Pancreas (tissue), 10 donors: ENCODE measurements around the gene CFAP69. TPM values are rescaled to one million over a fixed set of nuclear protein-coding genes. Genes with fewer than 3 reads are reported as not detected.

Source experiments
- ATAC-seq, 4 donors: fragments of 200-7000 bp; cut with Tn5 transposase; one replicate each; pipeline versions ENCODE4 v1.8.0 to v1.9.1; 2020; ENCODE audit warnings: mild to moderate bottlenecking in 4 of 4, moderate library complexity in 4 of 4
- DNase-seq, 6 donors: peaks; one replicate each; pipeline ENCODE4 v3.0.0-alpha.2; 2020
- FAIRE-seq: peaks from 2 replicates; lab custom pipeline; 2012; peaks lifted over from hg19 to GRCh38; lab: Jason Lieb, UNC
- H3K27ac ChIP-seq, 4 donors: fragments of 200-600 bp; sonication (generic); 1 replicate in 3 of 4; 2 replicates in 1 of 4; pipeline versions ENCODE4 v1.5.0 to v1.8.0; 2020
- H3K27me3 ChIP-seq, 4 donors: fragments of 200-600 bp; one replicate each; pipeline ENCODE4 v1.8.0; 2021
- H3K36me3 ChIP-seq, 3 donors: fragments of 200-600 bp; sonication (generic) in 1 of 3; one replicate each; pipeline versions ENCODE4 v1.5.0 to v1.8.0; 2020 to 2021
- H3K4me1 ChIP-seq, 3 donors: fragments of 200-600 bp; one replicate each; pipeline ENCODE4 v1.8.0; 2021
- H3K4me3 ChIP-seq, 4 donors: fragments of 200-600 bp; sonication (generic) in 2 of 4; one replicate each; pipeline versions ENCODE4 v1.5.0 to v1.8.0; 2020 to 2021
- H3K9me3 ChIP-seq, 4 donors: fragments of 200-600 bp; one replicate each; pipeline ENCODE4 v1.8.0; 2021
- CTCF ChIP-seq, 4 donors: fragments of 200-600 bp; sonication (generic) in 3 of 4; IDR thresholded peaks; one replicate each; pipeline versions ENCODE4 v1.5.0 to v1.8.0; 2021; ENCODE audit warnings: antibody characterized with exemption in 4 of 4
- WGBS, 2 donors: extraction: QIAGEN DNeasy Blood & Tissue Kit; methylation state at CpG; one replicate each; pipeline ENCODE4 v1.1.7; 2013; 5-methylcytosine and 5-hydroxymethylcytosine counted together
- intact Hi-C, 3 donors: fragments of 100-400 bp; cut with DNase I; formaldehyde crosslinking; loops; one replicate each; pipeline versions ENCODE4 v1.11.1 to v1.14.2; 2022
- polyA plus RNA-seq, 2 donors: library from polyadenylated mRNA; stranded (reverse); fragments of 200-250 nt; gene quantifications; one replicate each; pipeline ENCODE4 v1.2.3, GENCODE V29; 2013
- total RNA-seq, 6 donors: library from RNA; stranded (reverse); fragmentation: NEBNext Ultra II Directional in 4 of 6; extraction: Animal tissue kit (Norgen Biotek cat#: 25700) in 4 of 6; gene quantifications; one replicate each; pipeline versions ENCODE4 v1.2.1 to v1.2.4, GENCODE V29; 2021 to 2023
- donor health status: healthy with polysubstance abuse.
- donor health status: DM: no; HTN: no; CAD: no; lungs with moderate emphysema.
- donor health status: DM: no; HTN: no; CAD: no.
- donor health status: control.
- donor health status: control.
- donor health status: Bipolar disorder and iron deficiency.
- donor health status: DM: yes; HTN: yes; CAD: no.
- donor health status: DM: no; HTN: no; CAD: no.
- donor health status: DM: no; HTN: no; CAD: no.
- donor health status: DM: yes; HTN: yes; CAD: no.

The CFAP69 gene
- total and polyA plus RNA-seq, 8 donors, result 2.6 to 12.8 (median 4.1) TPM

- no peak for DNase-seq
- ATAC-seq, result peak; percentile 76 to 93 (median 92)
- Histone ChIP-seq H3K4me3 (no peak overlapping the region), H3K9me3 (no peaks in the 10 kb centered on the region), H3K4me1 (peaks cover 6 to 18% (median 10%) of the 10 kb centered on the region in 3 donors), H3K27ac (no peak overlapping the region), H3K27me3 (no peaks in the 10 kb centered on the region), H3K36me3 (no peaks in the 10 kb centered on the region)
- peak; percentile 98 for FAIRE-seq
- peak in 2 of 4 donors; percentile 11 to 25 for TF ChIP-seq CTCF (IDR thresholded peaks at IDR 0.05)
- intact Hi-C loops, result no loop called here
Measured at GRCh38 chr7:90262438-90262837, 17.5 kb downstream of the CFAP69 start.

GRCh38 chr7:90266808-90267207 lies 21.8 kb downstream of the CFAP69 start:
- 42 to 48% methylated on average over 3 of the region's 3 CpGs for WGBS, 2 donors
- H3K27me3 ChIP-seq, result no peaks in the 10 kb centered on the region
- ATAC-seq (peak in 1 of 4 donors; percentile 63), DNase-seq (no peak), FAIRE-seq (peak; percentile 5)
- H3K27ac ChIP-seq, result peak overlapping the region in 1 of 4 donors; percentile 13
- H3K9me3 ChIP-seq, result no peaks in the 10 kb centered on the region
- H3K36me3 ChIP-seq, result no peaks in the 10 kb centered on the region
- no peak for TF ChIP-seq CTCF (IDR thresholded peaks at IDR 0.05)
- intact Hi-C loops, result no loop called here
- H3K4me3 ChIP-seq, result no peak overlapping the region
- peaks cover 8 to 16% (median 9%) of the 10 kb centered on the region in 3 donors for H3K4me1 ChIP-seq

GRCh38 chr7:90267263-90267858 lies 22.4 kb downstream of the CFAP69 start:
- peaks cover 8 to 15% (median 9%) of the 10 kb centered on the region in 3 donors for H3K4me1 ChIP-seq
- no peaks in the 10 kb centered on the region for H3K9me3 ChIP-seq
- no peaks in the 10 kb centered on the region for H3K27me3 ChIP-seq
- 15 to 17% methylated on average over 5 of the region's 5 CpGs for WGBS, 2 donors
- no peak for TF ChIP-seq CTCF (IDR thresholded peaks at IDR 0.05)
- H3K27ac ChIP-seq, result peak overlapping the region in 1 of 4 donors; percentile 13
- no peak for FAIRE-seq
- H3K36me3 ChIP-seq, result no peaks in the 10 kb centered on the region
- no peak for DNase-seq
- intact Hi-C loops, result no loop called here
- ATAC-seq, result peak in 3 of 4 donors; percentile 41 to 65 (median 59)
- H3K4me3 ChIP-seq, result no peak overlapping the region

- intact Hi-C loops, result no loop called here
- ATAC-seq (no peak), DNase-seq (no peak), FAIRE-seq (no peak)
- peaks cover 8 to 15% (median 9%) of the 10 kb centered on the region in 3 donors for H3K4me1 ChIP-seq
- no peaks in the 10 kb centered on the region for H3K36me3 ChIP-seq
- TF ChIP-seq CTCF (IDR thresholded peaks at IDR 0.05), result no peak
- no peak overlapping the region for H3K4me3 ChIP-seq
- no peaks in the 10 kb centered on the region for H3K27me3 ChIP-seq
- H3K27ac ChIP-seq, result no peak overlapping the region
- no peaks in the 10 kb centered on the region for H3K9me3 ChIP-seq
- WGBS, 2 donors, result 34% methylated on average over 1 of the region's 1 CpG
Measured at GRCh38 chr7:90269163-90269562, 24.2 kb downstream of the CFAP69 start.

GRCh38 chr7:90270431-90271178 lies 25.6 kb downstream of the CFAP69 start:
- no peaks in the 10 kb centered on the region for H3K9me3 ChIP-seq
- DNase-seq (no peak), FAIRE-seq (no peak), ATAC-seq (no peak)
- H3K4me3 ChIP-seq, result no peak overlapping the region
- WGBS, 2 donors, result 94 to 96% methylated on average over 2 of the region's 2 CpGs
- H3K27ac ChIP-seq, result no peak overlapping the region
- no peaks in the 10 kb centered on the region for H3K36me3 ChIP-seq
- intact Hi-C loops, result no loop called here
- no peak for TF ChIP-seq CTCF (IDR thresholded peaks at IDR 0.05)
- H3K4me1 ChIP-seq, result peaks cover 8 to 15% (median 9%) of the 10 kb centered on the region in 3 donors
- H3K27me3 ChIP-seq, result no peaks in the 10 kb centered on the region
